Brain microvascular endothelial cell (primary cell): ENCODE measurements around the gene MED13L.

Source experiments
- DNase-seq: peaks from one replicate; pipeline ENCODE4 v3.0.0-alpha.2; 2020
- H3K27ac ChIP-seq: fragments of 250-450 bp; sonication (Bioruptor Pico); 2 replicates; pipeline ENCODE4 v1.5.1; 2020; ENCODE audit warnings: mild to moderate bottlenecking, moderate library complexity
- H3K27me3 ChIP-seq: fragments of 250-450 bp; sonication (Bioruptor Pico); replicated peaks from 2 replicates; pipeline ENCODE4 v1.5.1; 2020; ENCODE audit warnings: mild to moderate bottlenecking
- H3K36me3 ChIP-seq: fragments of 250-450 bp; sonication (Bioruptor Pico); replicated peaks from 2 replicates; pipeline ENCODE4 v1.5.1; 2020; ENCODE audit warnings: mild to moderate bottlenecking
- H3K4me3 ChIP-seq: 2 replicates; pipeline ENCODE4 v1.5.1; 2011; ENCODE audit warnings: low read depth, mild to moderate bottlenecking, control low read depth, low read length, moderate library complexity
- in situ Hi-C: cut with HindIII; loops from 2 replicates; pipeline ENCODE4 v1.10.0; 2017; ENCODE audit warnings: low sequenced_read_pairs, low pct_ligation_motif_present
- TF ChIP-seq, protein P1 (sequence below): IDR thresholded peaks from 2 replicates; pipeline ENCODE4 v1.5.1; 2011; ENCODE audit warnings: low read depth, mild to moderate bottlenecking, moderate library complexity, low read length, control low read depth, inconsistent platforms; ENCODE audit errors: missing control alignments

The MED13L gene

DNA sequence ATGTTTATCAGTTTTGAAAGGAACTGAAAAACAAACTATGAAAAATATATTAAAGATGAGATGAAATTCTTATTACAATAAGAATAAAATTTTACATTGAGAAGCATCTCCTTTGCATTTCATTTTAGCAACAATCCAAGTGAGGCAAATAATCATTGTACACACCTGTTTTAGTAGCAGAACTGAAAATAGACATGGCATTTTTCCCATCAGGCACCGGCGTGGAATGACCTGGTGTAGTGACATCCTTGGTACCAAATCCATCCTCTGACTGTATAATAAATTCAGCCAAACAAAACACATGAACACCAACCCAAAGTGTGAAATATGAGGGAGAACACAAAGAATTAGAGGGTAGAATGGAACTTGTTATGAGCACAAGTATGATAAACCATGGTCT is 271.4 kb downstream of the MED13L start:
- peaks cover 26% of the 10 kb centered on the region for H3K36me3 ChIP-seq

DNA sequence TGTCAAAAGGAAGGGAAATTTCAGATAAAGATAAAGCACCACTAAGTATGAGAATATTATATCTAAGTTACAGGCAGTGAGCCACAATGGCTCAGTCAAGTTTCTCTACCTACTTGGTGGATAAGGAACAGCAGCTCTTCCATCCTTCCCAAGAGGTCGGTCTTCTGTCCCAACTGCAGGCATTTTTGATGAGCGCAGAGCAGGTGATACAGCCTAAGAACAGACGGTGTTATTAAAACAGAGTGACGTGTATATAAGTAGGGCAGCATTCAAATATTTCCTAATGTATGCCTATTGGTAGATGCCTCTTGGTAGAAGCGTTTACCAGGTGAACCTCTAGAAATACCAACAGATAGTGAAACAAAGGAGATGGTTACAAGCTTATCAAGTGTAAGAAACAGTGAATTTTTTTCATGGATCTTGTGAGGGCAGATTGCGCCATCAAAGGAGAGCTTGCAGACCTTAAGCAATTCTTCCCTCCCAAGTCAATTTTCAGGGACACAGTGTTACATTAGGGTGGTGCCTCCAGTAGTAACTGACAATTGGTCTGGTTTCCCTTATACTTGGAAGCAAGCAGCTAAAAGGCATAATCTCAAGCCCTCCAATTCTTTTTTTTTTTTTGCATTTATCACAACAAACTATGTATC is 274.5 kb downstream of the MED13L start:
- H3K4me3 ChIP-seq = no peak overlapping the region
- peaks cover 18% of the 10 kb centered on the region for H3K36me3 ChIP-seq
- in situ Hi-C loops = no loop called here
- no peaks in the 10 kb centered on the region for H3K27me3 ChIP-seq
- DNase-seq = no peak
- no peak overlapping the region for H3K27ac ChIP-seq
- TF ChIP-seq, protein P1, sequence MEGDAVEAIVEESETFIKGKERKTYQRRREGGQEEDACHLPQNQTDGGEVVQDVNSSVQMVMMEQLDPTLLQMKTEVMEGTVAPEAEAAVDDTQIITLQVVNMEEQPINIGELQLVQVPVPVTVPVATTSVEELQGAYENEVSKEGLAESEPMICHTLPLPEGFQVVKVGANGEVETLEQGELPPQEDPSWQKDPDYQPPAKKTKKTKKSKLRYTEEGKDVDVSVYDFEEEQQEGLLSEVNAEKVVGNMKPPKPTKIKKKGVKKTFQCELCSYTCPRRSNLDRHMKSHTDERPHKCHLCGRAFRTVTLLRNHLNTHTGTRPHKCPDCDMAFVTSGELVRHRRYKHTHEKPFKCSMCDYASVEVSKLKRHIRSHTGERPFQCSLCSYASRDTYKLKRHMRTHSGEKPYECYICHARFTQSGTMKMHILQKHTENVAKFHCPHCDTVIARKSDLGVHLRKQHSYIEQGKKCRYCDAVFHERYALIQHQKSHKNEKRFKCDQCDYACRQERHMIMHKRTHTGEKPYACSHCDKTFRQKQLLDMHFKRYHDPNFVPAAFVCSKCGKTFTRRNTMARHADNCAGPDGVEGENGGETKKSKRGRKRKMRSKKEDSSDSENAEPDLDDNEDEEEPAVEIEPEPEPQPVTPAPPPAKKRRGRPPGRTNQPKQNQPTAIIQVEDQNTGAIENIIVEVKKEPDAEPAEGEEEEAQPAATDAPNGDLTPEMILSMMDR = no peak

More for the DNA sequence above, 271.4 kb downstream of the MED13L start:
- TF ChIP-seq, protein P1 = no peak
- H3K27ac ChIP-seq = no peak overlapping the region
- H3K4me3 ChIP-seq = no peak overlapping the region
- H3K27me3 ChIP-seq = no peaks in the 10 kb centered on the region
- in situ Hi-C loops = no loop called here
- no peak for DNase-seq

DNA sequence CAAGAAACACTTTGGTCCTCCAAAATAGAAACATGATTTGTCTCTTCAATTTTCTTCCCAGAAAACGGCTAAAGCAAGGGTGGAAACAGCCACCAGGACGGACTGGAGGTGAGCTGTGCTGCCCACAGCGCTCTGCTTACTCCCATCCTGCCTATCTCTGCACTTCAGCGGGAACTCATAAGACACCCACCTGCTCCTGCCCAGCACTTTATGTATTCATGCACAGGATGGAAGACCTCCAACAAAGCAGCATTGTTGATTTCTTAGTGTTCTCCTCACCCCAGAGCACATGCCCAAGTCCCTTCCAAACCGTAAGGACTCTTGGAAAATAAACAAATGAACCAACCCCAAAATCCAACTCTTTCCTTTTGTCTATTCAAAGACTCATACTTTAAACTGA is 277.2 kb downstream of the MED13L start:
- no peak for DNase-seq
- H3K27me3 ChIP-seq = no peaks in the 10 kb centered on the region
- TF ChIP-seq, protein P1 = no peak
- peaks cover 22% of the 10 kb centered on the region for H3K36me3 ChIP-seq
- in situ Hi-C loops = no loop called here
- H3K4me3 ChIP-seq = no peak overlapping the region
- no peak overlapping the region for H3K27ac ChIP-seq

DNA sequence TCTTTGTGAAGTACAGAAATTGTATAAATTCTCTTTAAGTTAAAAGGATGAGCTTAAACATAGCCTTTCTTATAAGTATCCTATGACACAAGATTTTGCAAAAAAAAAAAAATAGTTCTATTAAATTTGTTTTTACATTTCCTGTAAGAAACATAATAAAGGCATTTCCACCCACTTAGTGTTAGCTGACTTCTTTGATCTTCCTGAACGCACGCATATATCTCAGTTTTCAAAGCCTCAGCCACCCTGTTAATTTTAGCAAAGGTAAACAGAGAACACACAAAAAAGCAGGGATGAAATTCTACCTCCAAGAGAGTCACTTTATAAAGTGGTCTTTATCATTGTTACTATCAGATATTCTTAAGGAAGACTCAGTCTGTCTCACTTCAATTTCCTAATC is 277.9 kb downstream of the MED13L start:
- TF ChIP-seq, protein P1 = no peak
- in situ Hi-C loops = no loop called here
- peaks cover 21% of the 10 kb centered on the region for H3K36me3 ChIP-seq

GRCh38 chr12:115998794-115999478 is 278.6 kb downstream of the MED13L start:
- peaks cover 22% of the 10 kb centered on the region for H3K36me3 ChIP-seq
- no peak overlapping the region for H3K27ac ChIP-seq
- no peak for DNase-seq
- no peaks in the 10 kb centered on the region for H3K27me3 ChIP-seq
- TF ChIP-seq, protein P1 = no peak
- H3K4me3 ChIP-seq = no peak overlapping the region
- in situ Hi-C loops = no loop called here

More for the DNA sequence above, 277.9 kb downstream of the MED13L start:
- H3K27me3 ChIP-seq = no peaks in the 10 kb centered on the region
- H3K4me3 ChIP-seq = no peak overlapping the region
- DNase-seq = no peak
- H3K27ac ChIP-seq = no peak overlapping the region
